ENCODE measurements around the gene PCGF1.
"Not testable (repeated sequence)": the region's sequence is repeated elsewhere in the genome, so short reads cannot be mapped to it uniquely, and the experiment has no call there.

The PCGF1 gene

GRCh38 chr2:74472086-74472944 lies 35.2 kb downstream of the PCGF1 start, which contains the start of gene MRPL53:
Gene MRPL53 (minus strand): TSS chr2:74472680. CDS start chr2:74472660, 20 bp downstream.
- TF ChIP-seq CTCF (IDR thresholded peaks at IDR 0.05; ENCODE audit: low read depth, low read length), result no peak
- peak within 1 kb of the TSS; percentile 74 for H3K4me3 ChIP-seq (ENCODE audit: low read depth, low read length)

- peak overlapping the region; percentile 74 for H3K4me3 ChIP-seq (ENCODE audit: low read depth, low read length)
- TF ChIP-seq CTCF (IDR thresholded peaks at IDR 0.05; ENCODE audit: low read depth, low read length), result no peak
These were observed 36.0 kb downstream of the PCGF1 start for GRCh38 chr2:74471332-74472065.

- not testable (repeated sequence) for H3K4me3 ChIP-seq (ENCODE audit: low read depth, low read length)
These were observed 36.8 kb downstream of the PCGF1 start for GRCh38 chr2:74470742-74471141.

GRCh38 chr2:74464406-74464805 lies 43.1 kb downstream of the PCGF1 start:
- H3K4me3 ChIP-seq (ENCODE audit: low read depth, low read length), result peak overlapping the region; percentile 88
- TF ChIP-seq CTCF (IDR thresholded peaks at IDR 0.05; ENCODE audit: low read depth, low read length), result no peak

- no peak for TF ChIP-seq CTCF (IDR thresholded peaks at IDR 0.05; ENCODE audit: low read depth, low read length)
- no peak overlapping the region for H3K4me3 ChIP-seq (ENCODE audit: low read depth, low read length)
These were observed 44.7 kb downstream of the PCGF1 start for GRCh38 chr2:74462786-74463105.

- H3K4me3 ChIP-seq (ENCODE audit: low read depth, low read length), result no peak overlapping the region
- TF ChIP-seq CTCF (IDR thresholded peaks at IDR 0.05; ENCODE audit: low read depth, low read length), result no peak
These were observed 45.3 kb downstream of the PCGF1 start for GRCh38 chr2:74462054-74462785.

- no peak overlapping the region for H3K4me3 ChIP-seq (ENCODE audit: low read depth, low read length)
- no peak for TF ChIP-seq CTCF (IDR thresholded peaks at IDR 0.05; ENCODE audit: low read depth, low read length)
These were observed 46.1 kb downstream of the PCGF1 start for GRCh38 chr2:74461187-74462053.

- not testable (repeated sequence) for H3K4me3 ChIP-seq (ENCODE audit: low read depth, low read length)
These were observed 47.3 kb downstream of the PCGF1 start for GRCh38 chr2:74460187-74460586.

GRCh38 chr2:74459503-74460118 lies 47.9 kb downstream of the PCGF1 start:
- H3K4me3 ChIP-seq (ENCODE audit: low read depth, low read length), result peak overlapping the region; percentile 79
